Keratinocyte (primary cell): Measurements from ENCODE around the gene ATXN7L3B. TPM values are rescaled to one million over a fixed set of nuclear protein-coding genes. Genes with fewer than 3 reads are reported as not detected.
"Not testable (repeated sequence)": the region's sequence is repeated elsewhere in the genome, so short reads cannot be mapped to it uniquely, and the experiment has no call there.

Source experiments
- DNase-seq: peaks from one replicate; pipeline ENCODE4 v3.0.0-alpha.2; 2011; ENCODE audit warnings: low read depth, missing footprints, low spot score
- FAIRE-seq: peaks from 2 replicates; lab custom pipeline; 2011; peaks lifted over from hg19 to GRCh38; lab: Jason Lieb, UNC
- H2AFZ ChIP-seq: 2 replicates; pipeline ENCODE4 v1.6.0; 2012; ENCODE audit warnings: low read length, control low read depth, inconsistent platforms; ENCODE audit not compliant: control insufficient read depth
- H3K27ac ChIP-seq: 2 replicates; pipeline ENCODE4 v1.5.1; 2011; ENCODE audit warnings: low read length; ENCODE audit not compliant: control insufficient read depth, insufficient read depth
- H3K27me3 ChIP-seq: 3 replicates; pipeline ENCODE4 v1.6.0; 2011; ENCODE audit warnings: low read length; ENCODE audit not compliant: control insufficient read depth, insufficient read depth; ENCODE audit errors: extremely low read depth
- H3K36me3 ChIP-seq, 2 experiments: 2 replicates in 1 of 2; 3 replicates in 1 of 2; pipeline ENCODE4 v1.5.1; 2011; ENCODE audit warnings: low read length in 2 of 2, mild to moderate bottlenecking in 1 of 2; ENCODE audit not compliant: control insufficient read depth in 2 of 2, insufficient read depth in 2 of 2; ENCODE audit errors: extremely low read depth in 1 of 2
- H3K4me1 ChIP-seq: 3 replicates; pipeline ENCODE4 v1.5.1; 2011; ENCODE audit warnings: low read length; ENCODE audit not compliant: control insufficient read depth, insufficient read depth; ENCODE audit errors: extremely low read depth
- H3K4me2 ChIP-seq: 3 replicates; pipeline ENCODE4 v1.6.0; 2011; ENCODE audit warnings: low read depth, low read length; ENCODE audit not compliant: control insufficient read depth, insufficient read depth; ENCODE audit errors: extremely low read depth
- H3K4me3 ChIP-seq, 3 experiments: fragments of 200-600 bp in 1 of 3; sonication (generic) in 1 of 3; 2 replicates in 2 of 3; 3 replicates in 1 of 3; pipeline ENCODE4 v1.5.1; 2011 to 2016; ENCODE audit warnings: low read length in 3 of 3, mild to moderate bottlenecking in 3 of 3, control low read depth in 2 of 3, inconsistent platforms in 1 of 3, low read depth in 1 of 3, mixed read lengths in 1 of 3, mixed run types in 1 of 3, moderate library complexity in 1 of 3; ENCODE audit not compliant: control insufficient read depth in 2 of 3, insufficient read depth in 2 of 3; ENCODE audit errors: extremely low read depth in 1 of 3
- H3K79me2 ChIP-seq: 2 replicates; pipeline ENCODE4 v1.6.0; 2012; ENCODE audit warnings: low read length; ENCODE audit not compliant: control insufficient read depth, insufficient read depth
- H3K9ac ChIP-seq: 3 replicates; pipeline ENCODE4 v1.6.0; 2011; ENCODE audit warnings: low read length; ENCODE audit not compliant: control insufficient read depth, insufficient read depth; ENCODE audit errors: extremely low read depth
- H3K9me1 ChIP-seq: 3 replicates; pipeline ENCODE4 v1.6.0; 2011; ENCODE audit warnings: low read length; ENCODE audit not compliant: control insufficient read depth, insufficient read depth; ENCODE audit errors: extremely low read depth
- H3K9me3 ChIP-seq: 2 replicates; pipeline ENCODE4 v1.5.1; 2012; ENCODE audit warnings: low read depth, low read length; ENCODE audit not compliant: control insufficient read depth
- H4K20me1 ChIP-seq: 3 replicates; pipeline ENCODE4 v1.6.0; 2011; ENCODE audit warnings: low read length; ENCODE audit not compliant: control insufficient read depth, insufficient read depth; ENCODE audit errors: extremely low read depth
- EZH2 ChIP-seq: IDR thresholded peaks from one replicate; pipeline ENCODE4 v1.6.1; 2012; ENCODE audit warnings: inconsistent platforms, mild to moderate bottlenecking, low read length, moderate library complexity
- dilution Hi-C: fragments of 300-500 bp; cut with MboI; formaldehyde crosslinking; loops from one replicate; pipeline ENCODE4 v1.7.0; 2020; ENCODE audit warnings: low sequenced_read_pairs; ENCODE audit not compliant: extremely low pct_ligation_motif_present
- polyA plus RNA-seq, 5 experiments: library from polyadenylated mRNA; depleted of rRNA in 3 of 5; stranded (reverse) in 3 of 5; stranded (forward) in 1 of 5; unstranded in 1 of 5; fragments of >200 nt; gene quantifications; 1 replicate in 1 of 5; 2 replicates in 3 of 5; 3 replicates in 1 of 5; pipeline versions ENCODE4 v1.2.1 to v1.2.3, GENCODE V29; 2011 to 2012; ENCODE audit warnings: missing spikeins in 2 of 5, low read depth in 1 of 5, low replicate concordance in 1 of 5
- TF ChIP-seq, protein P1 (sequence below), 3 experiments: IDR thresholded peaks in 1 of 3; conservative IDR thresholded peaks in 1 of 3; optimal IDR thresholded peaks in 1 of 3; 2 replicates in 2 of 3; 3 replicates in 1 of 3; pipeline versions ENCODE3 to v1.5.1; 2011; ENCODE audit warnings: low read length in 3 of 3, mild to moderate bottlenecking in 3 of 3, moderate library complexity in 2 of 3, control low read depth in 1 of 3, inconsistent platforms in 1 of 3; ENCODE audit not compliant: insufficient read depth in 2 of 3; ENCODE audit errors: extremely low read depth in 1 of 3

Gene ATXN7L3B
- polyA plus RNA-seq, 1 donor (not counting 4 experiments of a cell fraction or from before 2014, with no cell fraction given): 16.0 TPM

DNA sequence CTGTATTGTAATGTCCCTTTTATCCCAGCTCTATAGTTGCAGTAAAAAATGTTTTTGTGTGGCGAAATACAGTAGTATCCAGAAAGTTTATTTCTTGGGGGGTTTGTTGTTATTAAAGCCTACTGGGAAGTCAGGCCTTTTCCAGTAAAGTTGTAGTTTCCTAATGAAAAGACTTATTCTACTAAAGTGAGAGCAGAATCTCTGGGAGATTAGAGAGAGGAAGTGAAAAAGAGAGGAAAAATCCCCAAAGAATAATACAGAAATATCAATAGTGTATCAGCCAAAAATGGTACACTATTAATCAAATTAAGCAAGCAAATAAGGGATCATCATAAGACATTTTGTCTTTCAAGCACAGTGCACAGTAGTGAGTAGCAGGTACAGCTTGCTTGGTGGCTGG is 46.3 kb upstream of the ATXN7L3B start:
- Histone ChIP-seq H3K4me1 (no peaks in the 10 kb centered on the region), H3K9ac (no peak overlapping the region), H2AFZ (no peak overlapping the region), H3K27ac (no peak overlapping the region), H3K4me2 (no peak overlapping the region), H3K4me3 (no peak overlapping the region), H3K36me3 (no peaks in the 10 kb centered on the region), H3K9me1 (no peaks in the 10 kb centered on the region), H4K20me1 (no peaks in the 10 kb centered on the region), H3K9me3 (no peaks in the 10 kb centered on the region), H3K27me3 (no peaks in the 10 kb centered on the region), H3K79me2 (no peaks in the 10 kb centered on the region)
- DNase-seq (no peak), FAIRE-seq (no peak)
- dilution Hi-C loops: no loop called here
- TF ChIP-seq, protein P1, sequence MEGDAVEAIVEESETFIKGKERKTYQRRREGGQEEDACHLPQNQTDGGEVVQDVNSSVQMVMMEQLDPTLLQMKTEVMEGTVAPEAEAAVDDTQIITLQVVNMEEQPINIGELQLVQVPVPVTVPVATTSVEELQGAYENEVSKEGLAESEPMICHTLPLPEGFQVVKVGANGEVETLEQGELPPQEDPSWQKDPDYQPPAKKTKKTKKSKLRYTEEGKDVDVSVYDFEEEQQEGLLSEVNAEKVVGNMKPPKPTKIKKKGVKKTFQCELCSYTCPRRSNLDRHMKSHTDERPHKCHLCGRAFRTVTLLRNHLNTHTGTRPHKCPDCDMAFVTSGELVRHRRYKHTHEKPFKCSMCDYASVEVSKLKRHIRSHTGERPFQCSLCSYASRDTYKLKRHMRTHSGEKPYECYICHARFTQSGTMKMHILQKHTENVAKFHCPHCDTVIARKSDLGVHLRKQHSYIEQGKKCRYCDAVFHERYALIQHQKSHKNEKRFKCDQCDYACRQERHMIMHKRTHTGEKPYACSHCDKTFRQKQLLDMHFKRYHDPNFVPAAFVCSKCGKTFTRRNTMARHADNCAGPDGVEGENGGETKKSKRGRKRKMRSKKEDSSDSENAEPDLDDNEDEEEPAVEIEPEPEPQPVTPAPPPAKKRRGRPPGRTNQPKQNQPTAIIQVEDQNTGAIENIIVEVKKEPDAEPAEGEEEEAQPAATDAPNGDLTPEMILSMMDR (optimal IDR thresholded peaks at IDR 0.05 in 1 of 3, IDR thresholded peaks at IDR 0.05 in 1 of 3, conservative IDR thresholded peaks at IDR 0.05 in 1 of 3; ENCODE audit: extremely low read depth in 1 of 3, insufficient read depth in 2 of 3, low read length in 3 of 3): no peak
- TF ChIP-seq EZH2: no peak

GRCh38 chr12:74499192-74499591 is 38.4 kb upstream of the ATXN7L3B start:
- Histone ChIP-seq H3K79me2 (no peaks in the 10 kb centered on the region), H3K9ac (no peak overlapping the region), H3K4me2 (no peak overlapping the region), H3K27me3 (no peaks in the 10 kb centered on the region), H4K20me1 (no peaks in the 10 kb centered on the region), H3K9me3 (no peaks in the 10 kb centered on the region), H3K4me3 (no peak overlapping the region), H3K36me3 (no peaks in the 10 kb centered on the region), H3K9me1 (no peaks in the 10 kb centered on the region), H3K4me1 (no peaks in the 10 kb centered on the region), H2AFZ (no peak overlapping the region), H3K27ac (no peak overlapping the region)
- no peak for DNase-seq
- no peak for FAIRE-seq
- dilution Hi-C loops: no loop called here
- TF ChIP-seq, protein P1 (optimal IDR thresholded peaks at IDR 0.05 in 1 of 3, IDR thresholded peaks at IDR 0.05 in 1 of 3, conservative IDR thresholded peaks at IDR 0.05 in 1 of 3; ENCODE audit: extremely low read depth in 1 of 3, insufficient read depth in 2 of 3, low read length in 3 of 3): no peak
- no peak for TF ChIP-seq EZH2

DNA sequence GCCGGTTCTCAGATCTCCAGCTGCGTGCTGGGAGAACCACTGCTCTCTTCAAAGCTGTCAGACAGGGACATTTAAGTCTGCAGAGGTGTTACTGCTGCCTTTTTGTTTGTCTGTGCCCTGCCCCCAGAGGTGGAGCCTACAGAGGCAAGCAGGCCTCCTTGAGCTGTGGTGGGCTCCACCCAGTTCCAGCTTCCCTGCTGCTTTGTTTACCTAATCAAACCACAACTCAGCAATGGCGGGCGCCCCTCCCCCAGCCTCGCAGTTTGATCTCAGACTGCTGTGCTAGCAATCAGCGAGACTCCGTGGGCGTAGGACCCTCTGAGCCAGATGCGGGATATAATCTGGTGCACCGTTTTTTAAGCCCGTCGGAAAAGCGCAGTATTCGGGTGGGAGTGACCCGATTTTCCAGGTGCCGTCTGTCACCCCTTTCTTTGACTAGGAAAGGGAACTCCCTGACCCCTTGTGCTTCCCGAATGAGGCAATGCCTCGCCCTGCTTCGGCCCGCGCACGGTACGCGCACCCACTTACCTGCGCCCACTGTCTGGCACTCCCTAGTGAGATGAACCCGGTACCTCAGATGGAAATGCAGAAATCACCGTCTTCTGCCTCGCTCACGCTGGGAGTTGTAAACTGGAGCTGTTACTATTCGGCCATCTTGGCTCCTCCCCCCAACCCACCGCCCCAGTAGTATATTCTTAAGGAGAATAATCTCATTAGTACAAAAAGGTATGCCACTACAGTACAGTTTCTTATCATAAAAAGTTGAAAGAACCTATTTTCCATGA is 28.6 kb upstream of the ATXN7L3B start:
- H3K9me3 ChIP-seq, FAIRE-seq, H3K9me1 ChIP-seq, H2AFZ ChIP-seq, H3K4me1 ChIP-seq, H3K4me2 ChIP-seq, H3K4me3 ChIP-seq, H3K79me2 ChIP-seq, H3K36me3 ChIP-seq, dilution Hi-C loops, H3K27me3 ChIP-seq, H3K27ac ChIP-seq, H4K20me1 ChIP-seq, H3K9ac ChIP-seq, DNase-seq: not testable (repeated sequence)
